GM23338 (cell line): ENCODE data around the gene HECTD1.

ENCODE experiments used
- EZH2 ChIP-seq: fragments of 200-600 bp; sonication (generic); IDR thresholded peaks from one replicate; pipeline ENCODE4 v1.8.0; 2017; ENCODE audit warnings: antibody characterized with exemption, mild to moderate bottlenecking, low read depth; ENCODE audit not compliant: unreplicated experiment
- EZH2phosphoT487 ChIP-seq: fragments of 200-600 bp; sonication (generic); IDR thresholded peaks from one replicate; pipeline ENCODE4 v1.8.1; 2018; ENCODE audit warnings: antibody characterized with exemption; ENCODE audit not compliant: unreplicated experiment
- JUNB ChIP-seq: IDR thresholded peaks from one replicate; pipeline ENCODE4 v1.6.1; 2016; ENCODE audit warnings: antibody characterized with exemption; ENCODE audit not compliant: unreplicated experiment
- NANOG ChIP-seq: IDR thresholded peaks from 2 replicates; pipeline ENCODE4 v1.6.1; 2016; ENCODE audit warnings: antibody characterized with exemption, borderline replicate concordance
- POLR2AphosphoS5 ChIP-seq: IDR thresholded peaks from 2 replicates; pipeline ENCODE4 v1.6.1; 2016; ENCODE audit warnings: antibody characterized with exemption, low read depth
- TF ChIP-seq, protein P1 (sequence below), 2 experiments: fragments of 200-600 bp in 1 of 2; sonication (generic) in 1 of 2; conservative IDR thresholded peaks; 2 replicates each; pipeline versions ENCODE4 v1.5.1 to v1.6.1; 2016 to 2017; ENCODE audit warnings: antibody characterized with exemption in 2 of 2, low read depth in 2 of 2, mild to moderate bottlenecking in 2 of 2, moderate library complexity in 1 of 2
- TF ChIP-seq, protein P2 (sequence below): fragments of 250-450 bp; sonication (Bioruptor Pico); IDR thresholded peaks from 2 replicates; pipeline ENCODE4 v1.5.0; 2020; ENCODE audit warnings: mild to moderate bottlenecking, moderate library complexity
- TF ChIP-seq, protein P3 (sequence below): IDR thresholded peaks from 2 replicates; pipeline ENCODE4 v1.6.1; 2016; ENCODE audit warnings: antibody characterized with exemption

DNA sequence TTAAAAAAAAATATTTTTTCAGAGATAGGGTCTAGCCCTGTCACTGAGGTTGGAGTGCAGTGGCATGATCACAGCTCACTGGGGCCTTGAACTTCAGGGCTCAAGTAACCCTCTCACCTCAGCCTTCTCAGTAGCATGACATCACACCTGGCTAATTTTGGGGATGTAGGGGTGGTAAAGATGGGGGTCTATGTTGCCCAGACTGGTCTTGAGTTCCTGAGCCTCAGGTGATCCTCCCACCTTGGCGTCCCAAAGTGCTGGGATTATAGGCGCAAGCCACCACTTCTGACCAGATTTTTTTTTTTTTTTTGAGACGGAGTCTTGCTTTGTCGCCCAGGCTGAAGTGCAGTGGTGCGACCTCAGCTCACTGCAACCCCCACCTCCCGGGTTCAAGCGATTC, 80.9 kb downstream of the HECTD1 start:
- TF ChIP-seq JUNB (no peak), EZH2 (no peak), EZH2phosphoT487 (no peak), POLR2AphosphoS5 (no peak), NANOG (no peak)
- TF ChIP-seq, protein P1, sequence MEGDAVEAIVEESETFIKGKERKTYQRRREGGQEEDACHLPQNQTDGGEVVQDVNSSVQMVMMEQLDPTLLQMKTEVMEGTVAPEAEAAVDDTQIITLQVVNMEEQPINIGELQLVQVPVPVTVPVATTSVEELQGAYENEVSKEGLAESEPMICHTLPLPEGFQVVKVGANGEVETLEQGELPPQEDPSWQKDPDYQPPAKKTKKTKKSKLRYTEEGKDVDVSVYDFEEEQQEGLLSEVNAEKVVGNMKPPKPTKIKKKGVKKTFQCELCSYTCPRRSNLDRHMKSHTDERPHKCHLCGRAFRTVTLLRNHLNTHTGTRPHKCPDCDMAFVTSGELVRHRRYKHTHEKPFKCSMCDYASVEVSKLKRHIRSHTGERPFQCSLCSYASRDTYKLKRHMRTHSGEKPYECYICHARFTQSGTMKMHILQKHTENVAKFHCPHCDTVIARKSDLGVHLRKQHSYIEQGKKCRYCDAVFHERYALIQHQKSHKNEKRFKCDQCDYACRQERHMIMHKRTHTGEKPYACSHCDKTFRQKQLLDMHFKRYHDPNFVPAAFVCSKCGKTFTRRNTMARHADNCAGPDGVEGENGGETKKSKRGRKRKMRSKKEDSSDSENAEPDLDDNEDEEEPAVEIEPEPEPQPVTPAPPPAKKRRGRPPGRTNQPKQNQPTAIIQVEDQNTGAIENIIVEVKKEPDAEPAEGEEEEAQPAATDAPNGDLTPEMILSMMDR (conservative IDR thresholded peaks at IDR 0.05; ENCODE audit: low read depth in 2 of 2) = no peak
- TF ChIP-seq, protein P2, sequence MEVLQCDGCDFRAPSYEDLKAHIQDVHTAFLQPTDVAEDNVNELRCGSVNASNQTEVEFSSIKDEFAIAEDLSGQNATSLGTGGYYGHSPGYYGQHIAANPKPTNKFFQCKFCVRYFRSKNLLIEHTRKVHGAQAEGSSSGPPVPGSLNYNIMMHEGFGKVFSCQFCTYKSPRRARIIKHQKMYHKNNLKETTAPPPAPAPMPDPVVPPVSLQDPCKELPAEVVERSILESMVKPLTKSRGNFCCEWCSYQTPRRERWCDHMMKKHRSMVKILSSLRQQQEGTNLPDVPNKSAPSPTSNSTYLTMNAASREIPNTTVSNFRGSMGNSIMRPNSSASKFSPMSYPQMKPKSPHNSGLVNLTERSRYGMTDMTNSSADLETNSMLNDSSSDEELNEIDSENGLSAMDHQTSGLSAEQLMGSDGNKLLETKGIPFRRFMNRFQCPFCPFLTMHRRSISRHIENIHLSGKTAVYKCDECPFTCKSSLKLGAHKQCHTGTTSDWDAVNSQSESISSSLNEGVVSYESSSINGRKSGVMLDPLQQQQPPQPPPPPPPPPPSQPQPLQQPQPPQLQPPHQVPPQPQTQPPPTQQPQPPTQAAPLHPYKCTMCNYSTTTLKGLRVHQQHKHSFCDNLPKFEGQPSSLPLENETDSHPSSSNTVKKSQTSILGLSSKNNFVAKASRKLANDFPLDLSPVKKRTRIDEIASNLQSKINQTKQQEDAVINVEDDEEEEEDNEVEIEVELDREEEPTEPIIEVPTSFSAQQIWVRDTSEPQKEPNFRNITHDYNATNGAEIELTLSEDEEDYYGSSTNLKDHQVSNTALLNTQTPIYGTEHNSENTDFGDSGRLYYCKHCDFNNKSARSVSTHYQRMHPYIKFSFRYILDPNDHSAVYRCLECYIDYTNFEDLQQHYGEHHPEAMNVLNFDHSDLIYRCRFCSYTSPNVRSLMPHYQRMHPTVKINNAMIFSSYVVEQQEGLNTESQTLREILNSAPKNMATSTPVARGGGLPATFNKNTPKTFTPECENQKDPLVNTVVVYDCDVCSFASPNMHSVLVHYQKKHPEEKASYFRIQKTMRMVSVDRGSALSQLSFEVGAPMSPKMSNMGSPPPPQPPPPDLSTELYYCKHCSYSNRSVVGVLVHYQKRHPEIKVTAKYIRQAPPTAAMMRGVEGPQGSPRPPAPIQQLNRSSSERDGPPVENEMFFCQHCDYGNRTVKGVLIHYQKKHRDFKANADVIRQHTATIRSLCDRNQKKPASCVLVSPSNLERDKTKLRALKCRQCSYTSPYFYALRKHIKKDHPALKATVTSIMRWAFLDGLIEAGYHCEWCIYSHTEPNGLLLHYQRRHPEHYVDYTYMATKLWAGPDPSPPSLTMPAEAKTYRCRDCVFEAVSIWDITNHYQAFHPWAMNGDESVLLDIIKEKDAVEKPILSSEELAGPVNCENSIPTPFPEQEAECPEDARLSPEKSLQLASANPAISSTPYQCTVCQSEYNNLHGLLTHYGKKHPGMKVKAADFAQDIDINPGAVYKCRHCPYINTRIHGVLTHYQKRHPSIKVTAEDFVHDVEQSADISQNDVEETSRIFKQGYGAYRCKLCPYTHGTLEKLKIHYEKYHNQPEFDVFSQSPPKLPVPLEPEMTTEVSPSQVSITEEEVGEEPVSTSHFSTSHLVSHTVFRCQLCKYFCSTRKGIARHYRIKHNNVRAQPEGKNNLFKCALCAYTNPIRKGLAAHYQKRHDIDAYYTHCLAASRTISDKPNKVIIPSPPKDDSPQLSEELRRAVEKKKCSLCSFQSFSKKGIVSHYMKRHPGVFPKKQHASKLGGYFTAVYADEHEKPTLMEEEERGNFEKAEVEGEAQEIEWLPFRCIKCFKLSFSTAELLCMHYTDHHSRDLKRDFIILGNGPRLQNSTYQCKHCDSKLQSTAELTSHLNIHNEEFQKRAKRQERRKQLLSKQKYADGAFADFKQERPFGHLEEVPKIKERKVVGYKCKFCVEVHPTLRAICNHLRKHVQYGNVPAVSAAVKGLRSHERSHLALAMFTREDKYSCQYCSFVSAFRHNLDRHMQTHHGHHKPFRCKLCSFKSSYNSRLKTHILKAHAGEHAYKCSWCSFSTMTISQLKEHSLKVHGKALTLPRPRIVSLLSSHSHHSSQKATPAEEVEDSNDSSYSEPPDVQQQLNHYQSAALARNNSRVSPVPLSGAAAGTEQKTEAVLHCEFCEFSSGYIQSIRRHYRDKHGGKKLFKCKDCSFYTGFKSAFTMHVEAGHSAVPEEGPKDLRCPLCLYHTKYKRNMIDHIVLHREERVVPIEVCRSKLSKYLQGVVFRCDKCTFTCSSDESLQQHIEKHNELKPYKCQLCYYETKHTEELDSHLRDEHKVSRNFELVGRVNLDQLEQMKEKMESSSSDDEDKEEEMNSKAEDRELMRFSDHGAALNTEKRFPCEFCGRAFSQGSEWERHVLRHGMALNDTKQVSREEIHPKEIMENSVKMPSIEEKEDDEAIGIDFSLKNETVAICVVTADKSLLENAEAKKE = no peak
- TF ChIP-seq, protein P3, sequence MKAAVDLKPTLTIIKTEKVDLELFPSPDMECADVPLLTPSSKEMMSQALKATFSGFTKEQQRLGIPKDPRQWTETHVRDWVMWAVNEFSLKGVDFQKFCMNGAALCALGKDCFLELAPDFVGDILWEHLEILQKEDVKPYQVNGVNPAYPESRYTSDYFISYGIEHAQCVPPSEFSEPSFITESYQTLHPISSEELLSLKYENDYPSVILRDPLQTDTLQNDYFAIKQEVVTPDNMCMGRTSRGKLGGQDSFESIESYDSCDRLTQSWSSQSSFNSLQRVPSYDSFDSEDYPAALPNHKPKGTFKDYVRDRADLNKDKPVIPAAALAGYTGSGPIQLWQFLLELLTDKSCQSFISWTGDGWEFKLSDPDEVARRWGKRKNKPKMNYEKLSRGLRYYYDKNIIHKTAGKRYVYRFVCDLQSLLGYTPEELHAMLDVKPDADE = no peak
